Measurements from ENCODE around the gene TDRD12. TPM values are rescaled to one million over a fixed set of nuclear protein-coding genes. Genes with fewer than 3 reads are reported as not detected.
A peak's percentile ranks its signal among the peaks of the same experiment; 100 is the strongest.

Gene TDRD12
- total and polyA plus RNA-seq, 2 of the 13 experiments (the other 11 are each of a cell fraction or from before 2014, with no cell fraction given), result 0.03 to 0.40 TPM

GRCh38 chr19:32691952-32692726 is 27.4 kb upstream of the TDRD12 start (continued):
- TF ChIP-seq SOX13 (IDR thresholded peaks at IDR 0.05) (no peak), SOX13 (CRISPR knock-in tag; conservative IDR thresholded peaks at IDR 0.05 in 1 of 2, IDR thresholded peaks at IDR 0.05 in 1 of 2) (no peak), TFDP1 (CRISPR knock-in tag; IDR thresholded peaks at IDR 0.05; ENCODE audit: borderline replicate concordance) (peak; percentile 70), IKZF5 (CRISPR knock-in tag; IDR thresholded peaks at IDR 0.05) (no peak), SUZ12 (IDR thresholded peaks at IDR 0.05; ENCODE audit: low read depth, low read length) (no peak), HMGXB4 (CRISPR knock-in tag; IDR thresholded peaks at IDR 0.05; ENCODE audit: borderline replicate concordance in 1 of 2, low read depth in 1 of 2) (peak in 1 of 2 experiments; percentile 40; a peak in 1 of 4 replicates), MXD1 (CRISPR knock-in tag; IDR thresholded peaks at IDR 0.05) (peak; percentile 38; the same call in 1 of the 2 replicates), GABPB1 (CRISPR knock-in tag; IDR thresholded peaks at IDR 0.05) (peak; percentile 74), MEF2D (CRISPR knock-in tag; IDR thresholded peaks at IDR 0.05) (no peak), IRF2 (CRISPR knock-in tag; IDR thresholded peaks at IDR 0.05) (no peak; the same call in 1 of the 2 replicates), AGO1 (IDR thresholded peaks at IDR 0.05; ENCODE audit: low read depth, low read length, poor library complexity, severe bottlenecking) (no peak), SMAD9 (CRISPR knock-in tag; IDR thresholded peaks at IDR 0.05) (no peak), SP140L (CRISPR knock-in tag; IDR thresholded peaks at IDR 0.05; ENCODE audit: borderline replicate concordance) (no peak), ZNF235 (CRISPR knock-in tag; IDR thresholded peaks at IDR 0.05; ENCODE audit: borderline replicate concordance) (peak; percentile 15; the same call in 1 of the 2 replicates), PRMT3 (CRISPR knock-in tag; IDR thresholded peaks at IDR 0.05; ENCODE audit: borderline replicate concordance, low read depth) (no peak), RELA (CRISPR knock-in tag; IDR thresholded peaks at IDR 0.05) (no peak)
- TF ChIP-seq, protein P1, sequence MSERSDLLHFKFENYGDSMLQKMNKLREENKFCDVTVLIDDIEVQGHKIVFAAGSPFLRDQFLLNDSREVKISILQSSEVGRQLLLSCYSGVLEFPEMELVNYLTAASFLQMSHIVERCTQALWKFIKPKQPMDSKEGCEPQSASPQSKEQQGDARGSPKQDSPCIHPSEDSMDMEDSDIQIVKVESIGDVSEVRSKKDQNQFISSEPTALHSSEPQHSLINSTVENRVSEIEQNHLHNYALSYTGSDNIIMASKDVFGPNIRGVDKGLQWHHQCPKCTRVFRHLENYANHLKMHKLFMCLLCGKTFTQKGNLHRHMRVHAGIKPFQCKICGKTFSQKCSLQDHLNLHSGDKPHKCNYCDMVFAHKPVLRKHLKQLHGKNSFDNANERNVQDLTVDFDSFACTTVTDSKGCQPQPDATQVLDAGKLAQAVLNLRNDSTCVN (CRISPR knock-in tag; IDR thresholded peaks at IDR 0.05; ENCODE audit: borderline replicate concordance), result no peak
- TF ChIP-seq, protein P2, sequence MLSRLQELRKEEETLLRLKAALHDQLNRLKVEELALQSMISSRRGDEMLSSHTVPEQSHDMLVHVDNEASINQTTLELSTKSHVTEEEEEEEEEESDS (CRISPR knock-in tag; IDR thresholded peaks at IDR 0.05; ENCODE audit: borderline replicate concordance), result no peak
- TF ChIP-seq, protein P3, sequence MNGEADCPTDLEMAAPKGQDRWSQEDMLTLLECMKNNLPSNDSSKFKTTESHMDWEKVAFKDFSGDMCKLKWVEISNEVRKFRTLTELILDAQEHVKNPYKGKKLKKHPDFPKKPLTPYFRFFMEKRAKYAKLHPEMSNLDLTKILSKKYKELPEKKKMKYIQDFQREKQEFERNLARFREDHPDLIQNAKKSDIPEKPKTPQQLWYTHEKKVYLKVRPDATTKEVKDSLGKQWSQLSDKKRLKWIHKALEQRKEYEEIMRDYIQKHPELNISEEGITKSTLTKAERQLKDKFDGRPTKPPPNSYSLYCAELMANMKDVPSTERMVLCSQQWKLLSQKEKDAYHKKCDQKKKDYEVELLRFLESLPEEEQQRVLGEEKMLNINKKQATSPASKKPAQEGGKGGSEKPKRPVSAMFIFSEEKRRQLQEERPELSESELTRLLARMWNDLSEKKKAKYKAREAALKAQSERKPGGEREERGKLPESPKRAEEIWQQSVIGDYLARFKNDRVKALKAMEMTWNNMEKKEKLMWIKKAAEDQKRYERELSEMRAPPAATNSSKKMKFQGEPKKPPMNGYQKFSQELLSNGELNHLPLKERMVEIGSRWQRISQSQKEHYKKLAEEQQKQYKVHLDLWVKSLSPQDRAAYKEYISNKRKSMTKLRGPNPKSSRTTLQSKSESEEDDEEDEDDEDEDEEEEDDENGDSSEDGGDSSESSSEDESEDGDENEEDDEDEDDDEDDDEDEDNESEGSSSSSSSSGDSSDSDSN (CRISPR knock-in tag; IDR thresholded peaks at IDR 0.05), result peak; percentile 83; the same call in 1 of the 2 replicates

All from HepG2 (cell line).